ENCODE measurements around the gene BACE2.

The BACE2 gene

GRCh38 chr21:41143596-41144325, 24.2 kb upstream of the BACE2 start:
- ChIA-PET CTCF (interaction anchor here (0.5 kb wide), 1 partner anchor 15 kb away, joined by 3 read pairs; no protein-coding TSS in a partner anchor), POLR2A (interaction anchor here (1.4 kb wide), 1 partner anchor 23 kb away, joined by 4 read pairs; no protein-coding TSS in a partner anchor)
- no peak for TF ChIP-seq SUZ12 (IDR thresholded peaks at IDR 0.05)
- no peak for TF ChIP-seq ARNT (IDR thresholded peaks at IDR 0.05)
- no peak for TF ChIP-seq ZNF384 (IDR thresholded peaks at IDR 0.05)
- no peak for TF ChIP-seq CTBP1 (IDR thresholded peaks at IDR 0.05; ENCODE audit: borderline replicate concordance)
- no peak for TF ChIP-seq HDGF (IDR thresholded peaks at IDR 0.05; ENCODE audit: borderline replicate concordance)
- no peak for TF ChIP-seq L3MBTL2 (conservative IDR thresholded peaks at IDR 0.05)
- TF ChIP-seq FOXK2 (IDR thresholded peaks at IDR 0.05), result no peak
- TF ChIP-seq PKNOX1 (IDR thresholded peaks at IDR 0.05), result no peak
- TF ChIP-seq SP1 (IDR thresholded peaks at IDR 0.05), result no peak
- no peak for TF ChIP-seq NFRKB (IDR thresholded peaks at IDR 0.05)
- TF ChIP-seq TARDBP (IDR thresholded peaks at IDR 0.05), result no peak
- no peak for TF ChIP-seq FOXA1 (IDR thresholded peaks at IDR 0.05)
- no peak for TF ChIP-seq ELF4 (IDR thresholded peaks at IDR 0.05)
- TF ChIP-seq FOXM1 (IDR thresholded peaks at IDR 0.05; ENCODE audit: borderline replicate concordance), result no peak
- no peak for TF ChIP-seq LEF1 (IDR thresholded peaks at IDR 0.05; ENCODE audit: borderline replicate concordance)
- no peak for TF ChIP-seq BHLHE40 (IDR thresholded peaks at IDR 0.05; ENCODE audit: borderline replicate concordance)
- no peak for DNase-seq (ENCODE audit: extremely low spot score)

- ChIA-PET POLR2A (interaction anchor here (0.6 kb wide), 1 partner anchor 21 kb away, joined by 4 read pairs; no protein-coding TSS in a partner anchor), CTCF (interaction anchor here (1.6 kb wide), 1 partner anchor 13 kb away, joined by 6 read pairs; no protein-coding TSS in a partner anchor)
- no peak for TF ChIP-seq FOXM1 (IDR thresholded peaks at IDR 0.05; ENCODE audit: borderline replicate concordance)
- TF ChIP-seq PKNOX1 (IDR thresholded peaks at IDR 0.05), result no peak
- no peak for TF ChIP-seq BHLHE40 (IDR thresholded peaks at IDR 0.05; ENCODE audit: borderline replicate concordance)
- no peak for TF ChIP-seq SP1 (IDR thresholded peaks at IDR 0.05)
- no peak for TF ChIP-seq TARDBP (IDR thresholded peaks at IDR 0.05)
- no peak for TF ChIP-seq NFRKB (IDR thresholded peaks at IDR 0.05)
- no peak for TF ChIP-seq HDGF (IDR thresholded peaks at IDR 0.05; ENCODE audit: borderline replicate concordance)
- no peak for TF ChIP-seq ELF4 (IDR thresholded peaks at IDR 0.05)
- no peak for DNase-seq (ENCODE audit: extremely low spot score)
Observed at GRCh38 chr21:41147096-41147978, 20.6 kb upstream of the BACE2 start.

GRCh38 chr21:41147979-41148355, 20.0 kb upstream of the BACE2 start:
- POLR2A ChIA-PET, result no interaction called here
- CTCF ChIA-PET, result interaction anchor here (1.6 kb wide), 1 partner anchor 14 kb away, joined by 6 read pairs; no protein-coding TSS in a partner anchor

GRCh38 chr21:41148798-41149197, 19.2 kb upstream of the BACE2 start:
- TF ChIP-seq FOXM1 (IDR thresholded peaks at IDR 0.05; ENCODE audit: borderline replicate concordance), result no peak
- TF ChIP-seq TARDBP (IDR thresholded peaks at IDR 0.05), result no peak
- no peak for TF ChIP-seq LEF1 (IDR thresholded peaks at IDR 0.05; ENCODE audit: borderline replicate concordance)
- TF ChIP-seq ELF4 (IDR thresholded peaks at IDR 0.05), result no peak
- no peak for TF ChIP-seq HDGF (IDR thresholded peaks at IDR 0.05; ENCODE audit: borderline replicate concordance)
- ChIA-PET POLR2A (no interaction called here), CTCF (no interaction called here)
- no peak for DNase-seq (ENCODE audit: extremely low spot score)

More at GRCh38 chr21:41147979-41148355, 20.0 kb upstream of the BACE2 start:
- TF ChIP-seq FOXK2 (IDR thresholded peaks at IDR 0.05) (no peak), HDGF (IDR thresholded peaks at IDR 0.05; ENCODE audit: borderline replicate concordance) (no peak), ZNF384 (IDR thresholded peaks at IDR 0.05) (no peak), ARNT (IDR thresholded peaks at IDR 0.05) (no peak), LEF1 (IDR thresholded peaks at IDR 0.05; ENCODE audit: borderline replicate concordance) (no peak), CTBP1 (IDR thresholded peaks at IDR 0.05; ENCODE audit: borderline replicate concordance) (no peak), SUZ12 (IDR thresholded peaks at IDR 0.05) (no peak), ELF4 (IDR thresholded peaks at IDR 0.05) (no peak), BHLHE40 (IDR thresholded peaks at IDR 0.05; ENCODE audit: borderline replicate concordance) (no peak), L3MBTL2 (conservative IDR thresholded peaks at IDR 0.05) (no peak), NFRKB (IDR thresholded peaks at IDR 0.05) (no peak), FOXM1 (IDR thresholded peaks at IDR 0.05; ENCODE audit: borderline replicate concordance) (no peak), TARDBP (IDR thresholded peaks at IDR 0.05) (no peak), SP1 (IDR thresholded peaks at IDR 0.05) (no peak), PKNOX1 (IDR thresholded peaks at IDR 0.05) (no peak), FOXA1 (IDR thresholded peaks at IDR 0.05) (no peak)
- DNase-seq (ENCODE audit: extremely low spot score), result no peak

GRCh38 chr21:41149199-41149598, 18.8 kb upstream of the BACE2 start:
- POLR2A ChIA-PET, result no interaction called here
- DNase-seq (ENCODE audit: extremely low spot score), result no peak
- TF ChIP-seq ARNT (IDR thresholded peaks at IDR 0.05), result no peak
- no peak for TF ChIP-seq CTBP1 (IDR thresholded peaks at IDR 0.05; ENCODE audit: borderline replicate concordance)
- TF ChIP-seq ELF4 (IDR thresholded peaks at IDR 0.05), result no peak
- TF ChIP-seq TARDBP (IDR thresholded peaks at IDR 0.05), result no peak
- TF ChIP-seq HDGF (IDR thresholded peaks at IDR 0.05; ENCODE audit: borderline replicate concordance), result no peak
- TF ChIP-seq L3MBTL2 (conservative IDR thresholded peaks at IDR 0.05), result no peak
- TF ChIP-seq FOXM1 (IDR thresholded peaks at IDR 0.05; ENCODE audit: borderline replicate concordance), result no peak
- no peak for TF ChIP-seq LEF1 (IDR thresholded peaks at IDR 0.05; ENCODE audit: borderline replicate concordance)
- no peak for TF ChIP-seq PKNOX1 (IDR thresholded peaks at IDR 0.05)
- TF ChIP-seq ZNF384 (IDR thresholded peaks at IDR 0.05), result no peak
- no peak for TF ChIP-seq SUZ12 (IDR thresholded peaks at IDR 0.05)
- no peak for TF ChIP-seq FOXA1 (IDR thresholded peaks at IDR 0.05)
- CTCF ChIA-PET, result no interaction called here
